ENCODE measurements around the gene SGPP2. TPM values are rescaled to one million over a fixed set of nuclear protein-coding genes. Genes with fewer than 3 reads are reported as not detected.

The SGPP2 gene
- total RNA-seq, 1 donor from 2014 or later = not detected

GRCh38 chr2:222465746-222466145, 41.4 kb downstream of the SGPP2 start:
- DNase-seq (ENCODE audit: low spot score) = no peak

GRCh38 chr2:222468346-222468745, 44.0 kb downstream of the SGPP2 start:
- no peak for DNase-seq (ENCODE audit: low spot score)

GRCh38 chr2:222470802-222471468, 46.6 kb downstream of the SGPP2 start:
- no peak for DNase-seq (ENCODE audit: low spot score)

GRCh38 chr2:222477962-222478608, 53.7 kb downstream of the SGPP2 start:
- DNase-seq (ENCODE audit: low spot score) = no peak

GRCh38 chr2:222479859-222480258, 55.5 kb downstream of the SGPP2 start:
- DNase-seq (ENCODE audit: low spot score) = no peak

GRCh38 chr2:222480497-222480896, 56.2 kb downstream of the SGPP2 start:
- no peak for DNase-seq (ENCODE audit: low spot score)

GRCh38 chr2:222481941-222482340, 57.6 kb downstream of the SGPP2 start:
- DNase-seq (ENCODE audit: low spot score) = no peak

GRCh38 chr2:222483513-222484039, 59.2 kb downstream of the SGPP2 start:
- DNase-seq (ENCODE audit: low spot score) = no peak

- DNase-seq (ENCODE audit: low spot score) = no peak
These were observed 61.2 kb downstream of the SGPP2 start for GRCh38 chr2:222485367-222486211.

- DNase-seq (ENCODE audit: low spot score) = no peak
These were observed 65.8 kb downstream of the SGPP2 start for GRCh38 chr2:222490131-222490530.

GRCh38 chr2:222492683-222493082, 68.3 kb downstream of the SGPP2 start:
- DNase-seq (ENCODE audit: low spot score) = no peak

- no peak for DNase-seq (ENCODE audit: low spot score)
These were observed 69.9 kb downstream of the SGPP2 start for GRCh38 chr2:222494104-222494739.

GRCh38 chr2:222495388-222495787, 71.0 kb downstream of the SGPP2 start:
- no peak for DNase-seq (ENCODE audit: low spot score)

- DNase-seq (ENCODE audit: low spot score) = no peak
These were observed 74.9 kb downstream of the SGPP2 start for GRCh38 chr2:222499226-222499625.

GRCh38 chr2:222504191-222504590, 79.8 kb downstream of the SGPP2 start:
- DNase-seq (ENCODE audit: low spot score) = no peak

GRCh38 chr2:222504719-222505118, 80.4 kb downstream of the SGPP2 start:
- no peak for DNase-seq (ENCODE audit: low spot score)

GRCh38 chr2:222506230-222506935, 82.0 kb downstream of the SGPP2 start:
- DNase-seq (ENCODE audit: low spot score) = no peak

GRCh38 chr2:222514901-222515300, 90.6 kb downstream of the SGPP2 start:
- no peak for DNase-seq (ENCODE audit: low spot score)

GRCh38 chr2:222518570-222519381, 94.4 kb downstream of the SGPP2 start:
- no peak for DNase-seq (ENCODE audit: low spot score)

GRCh38 chr2:222521099-222521498, 96.8 kb downstream of the SGPP2 start:
- DNase-seq (ENCODE audit: low spot score) = no peak
